ENCODE results near the gene KLHL10. TPM values are rescaled to one million over a fixed set of nuclear protein-coding genes. Genes with fewer than 3 reads are reported as not detected.
A peak's percentile ranks its signal among the peaks of the same experiment; 100 is the strongest.

Gene KLHL10
- polyA plus RNA-seq, 2 of the 4 experiments (the other 2 are of a cell fraction): 0.12 to 0.13 TPM

GRCh38 chr17:41801374-41802271, 36.0 kb upstream of the KLHL10 start (continued):
- TF ChIP-seq, protein P1, sequence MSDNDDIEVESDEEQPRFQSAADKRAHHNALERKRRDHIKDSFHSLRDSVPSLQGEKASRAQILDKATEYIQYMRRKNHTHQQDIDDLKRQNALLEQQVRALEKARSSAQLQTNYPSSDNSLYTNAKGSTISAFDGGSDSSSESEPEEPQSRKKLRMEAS (IDR thresholded peaks at IDR 0.05): peak; percentile 72
- peak; percentile 100 for TF ChIP-seq SMC3 (IDR thresholded peaks at IDR 0.05)
- TF ChIP-seq HOXB5 (CRISPR knock-in tag; IDR thresholded peaks at IDR 0.05): no peak
- no peak for TF ChIP-seq POLR2A (IDR thresholded peaks at IDR 0.05; ENCODE audit: low read length)
- TF ChIP-seq MAZ (IDR thresholded peaks at IDR 0.05; ENCODE audit: borderline replicate concordance, low read depth, low read length): no peak
- TF ChIP-seq TFCP2L1 (CRISPR knock-in tag; IDR thresholded peaks at IDR 0.05): no peak
- no peak for TF ChIP-seq RARB (CRISPR knock-in tag; IDR thresholded peaks at IDR 0.05)
- TF ChIP-seq HOXA7 (CRISPR knock-in tag; IDR thresholded peaks at IDR 0.05): no peak
- no peak for TF ChIP-seq HEYL (CRISPR knock-in tag; IDR thresholded peaks at IDR 0.05)
- no peak for TF ChIP-seq CBX2 (IDR thresholded peaks at IDR 0.05; ENCODE audit: borderline replicate concordance, low read depth)
- no peak for TF ChIP-seq FOSL2 (IDR thresholded peaks at IDR 0.05)
- peak; percentile 64 for TF ChIP-seq FOSL2 (CRISPR knock-in tag; IDR thresholded peaks at IDR 0.05)

DNA sequence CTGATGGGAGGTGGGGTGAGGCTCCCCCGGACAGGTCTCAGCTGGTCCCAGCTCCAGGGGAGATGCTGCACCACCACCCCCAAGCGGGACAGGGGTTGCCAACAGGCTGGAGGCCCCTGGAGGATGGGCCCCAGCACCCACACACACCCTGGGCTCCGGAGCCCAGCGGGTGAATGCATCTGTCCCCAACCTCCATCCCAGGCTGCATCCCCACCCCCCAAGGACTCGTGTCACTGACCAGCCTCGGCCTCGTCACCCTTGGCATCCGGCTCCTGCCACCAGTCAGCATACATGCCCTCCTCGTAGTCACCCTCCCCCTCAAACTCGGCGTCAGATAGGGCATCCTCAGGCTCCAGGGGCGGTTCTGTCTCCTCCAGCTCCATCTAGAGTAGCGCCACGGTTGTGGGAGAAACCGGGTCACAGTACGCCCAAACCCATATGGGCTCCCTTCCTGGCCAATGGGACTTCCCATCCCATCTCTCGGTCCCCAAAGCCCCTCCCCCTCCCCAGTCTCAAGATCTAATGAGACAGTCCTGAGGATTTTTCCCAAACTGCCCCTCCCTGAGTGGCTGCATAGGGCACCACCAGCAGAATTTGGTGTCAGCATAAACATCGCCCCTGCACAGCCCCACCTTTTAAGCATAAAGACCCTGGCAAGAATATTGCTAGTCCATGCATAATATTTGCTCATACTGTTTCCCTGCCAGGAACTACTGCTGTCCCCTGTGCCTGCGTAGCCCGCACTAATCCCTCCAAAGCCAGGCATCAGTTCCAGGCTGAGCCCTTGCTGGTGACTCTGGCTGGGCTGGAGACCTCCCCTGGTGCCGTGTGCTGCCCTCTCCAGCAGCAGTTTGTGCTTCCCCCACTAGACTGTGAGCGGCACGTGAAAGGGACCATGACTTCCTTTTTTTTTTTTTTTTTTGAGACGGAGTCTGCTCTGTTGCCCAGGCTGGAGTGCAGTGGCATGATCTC, 34.3 kb upstream of the KLHL10 start:
- no peaks in the 10 kb centered on the region for H3K9me3 ChIP-seq
- ATAC-seq: 0 out of 6 replicates have a peak, but pooled peaks of 1 of the 2 experiments have one; percentile 6
- ChIA-PET CTCF (interaction anchor here (0.7 to 52.0 kb wide), 10 partner anchors 8 to 156 kb away, joined by 3 to 3262 read pairs (median 18); partner anchors contain the start of genes FKBP10, GAST, HAP1 and JUP), POLR2A (interaction anchor here (0.7 to 2.1 kb wide), 2 partner anchors 10 to 15 kb away, joined by 5 read pairs; no protein-coding TSS in a partner anchor)
- peak overlapping the region in 1 of 2 experiments; percentile 6; a peak in 1 of 6 replicates for H3K27ac ChIP-seq
- 75% methylated on average over 24 of the region's 24 CpGs for WGBS (ENCODE audit: missing lambda C conversion rate)
- TF ChIP-seq CBX8 (IDR thresholded peaks at IDR 0.05): no peak
- no peak for TF ChIP-seq KDM1A (IDR thresholded peaks at IDR 0.05; ENCODE audit: low read depth)
- no peak for FAIRE-seq
- H3K4me2 ChIP-seq: no peak overlapping the region
- H3K4me1 ChIP-seq: peaks cover 23% of the 10 kb centered on the region
- H3K4me3 ChIP-seq: no peak overlapping the region
- DNase-seq (ENCODE audit: low read depth in 1 of 2, low spot score in 1 of 2): no peak

- Histone ChIP-seq H3K4me1 (peaks cover 17% of the 10 kb centered on the region), H3K27ac (no peak overlapping the region), H3K4me3 (no peak overlapping the region), H3K4me2 (no peak overlapping the region), H3K9me3 (no peaks in the 10 kb centered on the region)
- WGBS (ENCODE audit: missing lambda C conversion rate): 90% methylated on average over 8 of the region's 8 CpGs
- TF ChIP-seq KDM5A (IDR thresholded peaks at IDR 0.05) (no peak), MAZ (IDR thresholded peaks at IDR 0.05; ENCODE audit: borderline replicate concordance, low read depth, low read length) (no peak), CHD4 (IDR thresholded peaks at IDR 0.05; ENCODE audit: borderline replicate concordance) (no peak), POLR2A (IDR thresholded peaks at IDR 0.05; ENCODE audit: low read length) (no peak), MAFK (IDR thresholded peaks at IDR 0.05; ENCODE audit: partially characterized antibody) (no peak), HOXB5 (CRISPR knock-in tag; IDR thresholded peaks at IDR 0.05) (no peak), RAD21 (conservative IDR thresholded peaks at IDR 0.05 in 1 of 2, IDR thresholded peaks at IDR 0.05 in 1 of 2) (no peak), SMC3 (IDR thresholded peaks at IDR 0.05) (no peak), TP53 (CRISPR knock-in tag; IDR thresholded peaks at IDR 0.05) (no peak), BCL3 (IDR thresholded peaks at IDR 0.05) (no peak), E2F6 (IDR thresholded peaks at IDR 0.05; ENCODE audit: borderline replicate concordance, low read depth) (no peak), SREBF2 (IDR thresholded peaks at IDR 0.05) (no peak), FOXS1 (CRISPR knock-in tag; IDR thresholded peaks at IDR 0.05) (no peak), NR3C1 (IDR thresholded peaks at IDR 0.05) (no peak), JUN (IDR thresholded peaks at IDR 0.05) (no peak), FOSB (CRISPR knock-in tag; IDR thresholded peaks at IDR 0.05) (no peak), CBX8 (IDR thresholded peaks at IDR 0.05) (no peak), RCOR1 (IDR thresholded peaks at IDR 0.05; ENCODE audit: low read depth, low read length) (no peak)
- TF ChIP-seq, protein P2, sequence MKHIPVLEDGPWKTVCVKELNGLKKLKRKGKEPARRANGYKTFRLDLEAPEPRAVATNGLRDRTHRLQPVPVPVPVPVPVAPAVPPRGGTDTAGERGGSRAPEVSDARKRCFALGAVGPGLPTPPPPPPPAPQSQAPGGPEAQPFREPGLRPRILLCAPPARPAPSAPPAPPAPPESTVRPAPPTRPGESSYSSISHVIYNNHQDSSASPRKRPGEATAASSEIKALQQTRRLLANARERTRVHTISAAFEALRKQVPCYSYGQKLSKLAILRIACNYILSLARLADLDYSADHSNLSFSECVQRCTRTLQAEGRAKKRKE (CRISPR knock-in tag; IDR thresholded peaks at IDR 0.05; ENCODE audit: low read depth): no peak
- ChIA-PET CTCF (interaction anchor here (0.7 to 52.0 kb wide), 4 partner anchors 37 to 153 kb away, joined by 3 to 3262 read pairs (median 6); partner anchors contain the start of genes GAST, HAP1 and JUP), POLR2A (interaction anchor here (0.9 kb wide), 1 partner anchor 119 kb away, joined by 3 read pairs; no protein-coding TSS in a partner anchor)
- ATAC-seq (no peak), DNase-seq (ENCODE audit: low read depth in 1 of 2, low spot score in 1 of 2) (no peak), FAIRE-seq (no peak)
These were observed 30.8 kb upstream of the KLHL10 start for GRCh38 chr17:41806685-41807445.

All from A549 (cell line).